EL (cell line): ENCODE data around the gene PACS2.
"Not testable (repeated sequence)": the region's sequence is repeated elsewhere in the genome, so short reads cannot be mapped to it uniquely, and the experiment has no call there.

Experiments
- DNase-seq: peaks from one replicate; pipeline ENCODE4 v3.0.0-alpha.2; 2016

Gene PACS2

GRCh38 chr14:105290621-105291346 is 23.8 kb upstream of the PACS2 start:
- no peak for DNase-seq

- DNase-seq = no peak
Measured at GRCh38 chr14:105292826-105293711, 21.5 kb upstream of the PACS2 start.

- no peak for DNase-seq
Measured at GRCh38 chr14:105294142-105294597, 20.4 kb upstream of the PACS2 start.

- not testable (repeated sequence) for DNase-seq
Measured at GRCh38 chr14:105297311-105297710, 17.2 kb upstream of the PACS2 start.

- DNase-seq = peak; percentile 30
Measured at GRCh38 chr14:105299654-105300541, 14.7 kb upstream of the PACS2 start.

- peak; percentile 93 for DNase-seq
Measured at GRCh38 chr14:105300542-105301102, 13.9 kb upstream of the PACS2 start, which contains the start of gene BRF1. TSS of gene BRF1 (minus strand) at chr14:105301001. CDS start at chr14:105300629, 372 bp downstream.

GRCh38 chr14:105301103-105301914 is 13.2 kb upstream of the PACS2 start:
- peak; percentile 96 for DNase-seq

- not testable (repeated sequence) for DNase-seq
Measured at GRCh38 chr14:105301915-105302249, 12.7 kb upstream of the PACS2 start.

- no peak for DNase-seq
Measured at GRCh38 chr14:105303949-105304348, 10.6 kb upstream of the PACS2 start.

- no peak for DNase-seq
Measured at GRCh38 chr14:105304565-105304964, 10.0 kb upstream of the PACS2 start.

- no peak for DNase-seq
Measured at GRCh38 chr14:105305345-105305744, 9.2 kb upstream of the PACS2 start.

- no peak for DNase-seq
Measured at GRCh38 chr14:105305791-105306190, 8.8 kb upstream of the PACS2 start.

GRCh38 chr14:105307052-105307727 is 7.4 kb upstream of the PACS2 start:
- DNase-seq = no peak

- no peak for DNase-seq
Measured at GRCh38 chr14:105309371-105309770, 5.2 kb upstream of the PACS2 start.

GRCh38 chr14:105311838-105312237 is 2.7 kb upstream of the PACS2 start:
- DNase-seq = no peak

GRCh38 chr14:105312973-105313372 is 1.6 kb upstream of the PACS2 start:
- no peak for DNase-seq

- DNase-seq = peak; percentile 16
Measured at GRCh38 chr14:105313381-105314286, 914 bp upstream of the PACS2 start.

GRCh38 chr14:105315211-105315721 is 718 bp downstream of the PACS2 start:
- DNase-seq = peak; percentile 19

- DNase-seq = peak; percentile 46
Measured at GRCh38 chr14:105315941-105316576, 1.5 kb downstream of the PACS2 start.
